Activated CD4-positive, alpha-beta T cell treated with anti-CD3 and anti-CD28 coated beads, Interleukin-2, amount 10 ng/mL, durations not matched to agents 7 days and 5 days (primary cell): ENCODE results near the gene CREBL2. TPM values are rescaled to one million over a fixed set of nuclear protein-coding genes. Genes with fewer than 3 reads are reported as not detected.
"Not testable (repeated sequence)": the region's sequence is repeated elsewhere in the genome, so short reads cannot be mapped to it uniquely, and the experiment has no call there.

ENCODE experiments used
- CTCF ChIA-PET: fragments of 350-600 bp; sonication (Branson Sonifier 250); formaldehyde crosslinking; loops from one replicate; lab custom pipeline; 2021; ENCODE audit warnings: antibody characterized with exemption; lab: Charles Lee
- POLR2A ChIA-PET: fragments of 350-600 bp; sonication (Branson Sonifier 250); formaldehyde crosslinking; loops from one replicate; lab custom pipeline; 2021; ENCODE audit warnings: antibody characterized with exemption; lab: Charles Lee
- DNase-seq: peaks from one replicate; pipeline ENCODE4 v3.0.0-alpha.2; 2020
- H3K27ac Mint-ChIP-seq: one replicate; pipeline ENCODE4 v1.8.0; 2021; ENCODE audit warnings: mild to moderate bottlenecking, moderate library complexity, mixed read lengths
- H3K27me3 Mint-ChIP-seq: one replicate; pipeline ENCODE4 v1.8.0; 2021; ENCODE audit warnings: mixed read lengths
- H3K36me3 Mint-ChIP-seq: one replicate; pipeline ENCODE4 v1.8.0; 2021; ENCODE audit warnings: low read depth, mixed read lengths
- H3K4me1 Mint-ChIP-seq: one replicate; pipeline ENCODE4 v1.8.0; 2021; ENCODE audit warnings: mixed read lengths
- H3K4me3 Mint-ChIP-seq: one replicate; pipeline ENCODE4 v1.8.0; 2021; ENCODE audit warnings: mild to moderate bottlenecking, moderate library complexity, mixed read lengths
- H3K9me3 Mint-ChIP-seq: one replicate; pipeline ENCODE4 v1.8.0; 2021; ENCODE audit warnings: mixed read lengths
- total RNA-seq, 2 experiments: library from RNA; stranded (reverse); gene quantifications; one replicate each; pipeline ENCODE4 v1.2.3, GENCODE V29; 2021

Gene CREBL2
- total RNA-seq, 2 experiments from 2014 or later, result 18.2 to 21.2 TPM

- DNase-seq, result no peak
- peaks cover 4% of the 10 kb centered on the region for H3K27me3 Mint-ChIP-seq
- peaks cover 13% of the 10 kb centered on the region for H3K4me1 Mint-ChIP-seq
- POLR2A ChIA-PET, result no interaction called here
- no peaks in the 10 kb centered on the region for H3K9me3 Mint-ChIP-seq
- H3K27ac Mint-ChIP-seq, result no peak overlapping the region
- H3K36me3 Mint-ChIP-seq, result no peaks in the 10 kb centered on the region
- CTCF ChIA-PET, result interaction anchor here (0.5 kb wide), 1 partner anchor 142 kb away, joined by 3 read pairs; no protein-coding TSS in a partner anchor
- H3K4me3 Mint-ChIP-seq, result no peak overlapping the region
Observed at GRCh38 chr12:12583510-12584178, 28.0 kb upstream of the CREBL2 start.

- H3K4me3 Mint-ChIP-seq, result no peak overlapping the region
- peaks cover 15% of the 10 kb centered on the region for H3K4me1 Mint-ChIP-seq
- H3K36me3 Mint-ChIP-seq, result no peaks in the 10 kb centered on the region
- CTCF ChIA-PET, result interaction anchor here (0.7 to 1.4 kb wide), 2 partner anchors 16 to 48 kb away, joined by 4 to 7 read pairs; no protein-coding TSS in a partner anchor
- DNase-seq, result no peak
- H3K27ac Mint-ChIP-seq, result no peak overlapping the region
- peaks cover 4% of the 10 kb centered on the region for H3K27me3 Mint-ChIP-seq
- no peaks in the 10 kb centered on the region for H3K9me3 Mint-ChIP-seq
- POLR2A ChIA-PET, result interaction anchor here (0.7 kb wide), 1 partner anchor 208 kb away, joined by 7 read pairs; no protein-coding TSS in a partner anchor
Observed at GRCh38 chr12:12585115-12585863, 26.4 kb upstream of the CREBL2 start.

- H3K27ac Mint-ChIP-seq, result no peak overlapping the region
- no peak overlapping the region for H3K4me3 Mint-ChIP-seq
- ChIA-PET CTCF (interaction anchor here (0.6 to 1.4 kb wide), 3 partner anchors 14 to 23 kb away, joined by 3 to 4 read pairs (median 4); no protein-coding TSS in a partner anchor), POLR2A (no interaction called here)
- H3K36me3 Mint-ChIP-seq, result no peaks in the 10 kb centered on the region
- H3K4me1 Mint-ChIP-seq, result peaks cover 15% of the 10 kb centered on the region
- no peak for DNase-seq
- peaks cover 3% of the 10 kb centered on the region for H3K9me3 Mint-ChIP-seq
- peaks cover 6% of the 10 kb centered on the region for H3K27me3 Mint-ChIP-seq
Observed at GRCh38 chr12:12586879-12587675, 24.6 kb upstream of the CREBL2 start.

GRCh38 chr12:12587878-12588277 lies 23.8 kb upstream of the CREBL2 start:
- no peak overlapping the region for H3K4me3 Mint-ChIP-seq
- peaks cover 3% of the 10 kb centered on the region for H3K9me3 Mint-ChIP-seq
- H3K27me3 Mint-ChIP-seq, result peaks cover 9% of the 10 kb centered on the region
- ChIA-PET CTCF (interaction anchor here (0.6 to 0.7 kb wide), 3 partner anchors 13 to 493 kb away, joined by 3 to 4 read pairs (median 3); no protein-coding TSS in a partner anchor), POLR2A (no interaction called here)
- H3K36me3 Mint-ChIP-seq, result no peaks in the 10 kb centered on the region
- no peak for DNase-seq
- no peak overlapping the region for H3K27ac Mint-ChIP-seq
- H3K4me1 Mint-ChIP-seq, result peaks cover 7% of the 10 kb centered on the region

- peaks cover 13% of the 10 kb centered on the region for H3K27me3 Mint-ChIP-seq
- H3K27ac Mint-ChIP-seq, H3K4me1 Mint-ChIP-seq, H3K4me3 Mint-ChIP-seq, H3K36me3 Mint-ChIP-seq, DNase-seq, POLR2A ChIA-PET, H3K9me3 Mint-ChIP-seq: not testable (repeated sequence)
- CTCF ChIA-PET, result interaction anchor here (0.6 kb wide), 2 partner anchors 203 to 492 kb away, joined by 3 to 4 read pairs; no protein-coding TSS in a partner anchor
Observed at GRCh38 chr12:12588436-12588835, 23.2 kb upstream of the CREBL2 start.

- Mint-ChIP-seq H3K27me3 (peaks cover 14% of the 10 kb centered on the region), H3K4me1 (peaks cover 5% of the 10 kb centered on the region), H3K9me3 (peaks cover 3% of the 10 kb centered on the region), H3K4me3 (no peak overlapping the region), H3K36me3 (no peaks in the 10 kb centered on the region), H3K27ac (no peak overlapping the region)
- ChIA-PET CTCF (interaction anchor here (0.9 to 1.2 kb wide), 4 partner anchors 20 to 146 kb away, joined by 3 to 5 read pairs (median 4); no protein-coding TSS in a partner anchor), POLR2A (no interaction called here)
- no peak for DNase-seq
Observed at GRCh38 chr12:12590961-12591360, 20.7 kb upstream of the CREBL2 start.

GRCh38 chr12:12592930-12593329 lies 18.7 kb upstream of the CREBL2 start:
- H3K27ac Mint-ChIP-seq, result no peak overlapping the region
- no peak overlapping the region for H3K4me3 Mint-ChIP-seq
- ChIA-PET POLR2A (no interaction called here), CTCF (interaction anchor here (1.3 to 2.0 kb wide), 3 partner anchors 9 to 52 kb away, joined by 4 to 9 read pairs (median 8); no protein-coding TSS in a partner anchor)
- peaks cover 11% of the 10 kb centered on the region for H3K27me3 Mint-ChIP-seq
- no peaks in the 10 kb centered on the region for H3K36me3 Mint-ChIP-seq
- H3K4me1 Mint-ChIP-seq, result peaks cover 5% of the 10 kb centered on the region
- no peak for DNase-seq
- peaks cover 3% of the 10 kb centered on the region for H3K9me3 Mint-ChIP-seq

GRCh38 chr12:12595929-12596328 lies 15.7 kb upstream of the CREBL2 start:
- H3K9me3 Mint-ChIP-seq, H3K27ac Mint-ChIP-seq, H3K36me3 Mint-ChIP-seq, H3K4me1 Mint-ChIP-seq, POLR2A ChIA-PET, H3K4me3 Mint-ChIP-seq, DNase-seq: not testable (repeated sequence)
- peaks cover 10% of the 10 kb centered on the region for H3K27me3 Mint-ChIP-seq
- CTCF ChIA-PET, result interaction anchor here (1.1 kb wide), 1 partner anchor 8 kb away, joined by 3 read pairs; no protein-coding TSS in a partner anchor

- H3K36me3 Mint-ChIP-seq, H3K9me3 Mint-ChIP-seq, CTCF ChIA-PET, POLR2A ChIA-PET, H3K27ac Mint-ChIP-seq, H3K4me3 Mint-ChIP-seq, H3K4me1 Mint-ChIP-seq, DNase-seq: not testable (repeated sequence)
- H3K27me3 Mint-ChIP-seq, result peaks cover 10% of the 10 kb centered on the region
Observed at GRCh38 chr12:12596598-12596997, 15.1 kb upstream of the CREBL2 start.

GRCh38 chr12:12598864-12599263 lies 12.8 kb upstream of the CREBL2 start:
- CTCF ChIA-PET, result interaction anchor here (0.8 to 1.4 kb wide), 2 partner anchors 15 to 846 kb away, joined by 3 read pairs; no protein-coding TSS in a partner anchor
- POLR2A ChIA-PET, result no interaction called here
- no peaks in the 10 kb centered on the region for H3K4me1 Mint-ChIP-seq

GRCh38 chr12:12599750-12600643 lies 11.7 kb upstream of the CREBL2 start:
- POLR2A ChIA-PET, result no interaction called here
- CTCF ChIA-PET, result interaction anchor here (0.8 to 3.0 kb wide), 5 partner anchors 8 to 847 kb away, joined by 3 to 9 read pairs (median 3); no protein-coding TSS in a partner anchor
- Mint-ChIP-seq H3K27ac (no peak overlapping the region), H3K4me3 (no peak overlapping the region), H3K36me3 (no peaks in the 10 kb centered on the region), H3K4me1 (no peaks in the 10 kb centered on the region), H3K9me3 (no peaks in the 10 kb centered on the region), H3K27me3 (no peaks in the 10 kb centered on the region)
- DNase-seq, result no peak

More at GRCh38 chr12:12598864-12599263, 12.8 kb upstream of the CREBL2 start:
- Mint-ChIP-seq H3K4me3 (no peak overlapping the region), H3K9me3 (no peaks in the 10 kb centered on the region), H3K27me3 (peaks cover 2% of the 10 kb centered on the region), H3K27ac (no peak overlapping the region), H3K36me3 (no peaks in the 10 kb centered on the region)
- DNase-seq, result no peak
